Astrocyte of the spinal cord (primary cell): ENCODE data around the gene NTN4.

ENCODE experiments used
- DNase-seq: peaks from one replicate; pipeline ENCODE4 v3.0.0; 2011; ENCODE audit warnings: low read depth, low spot score
- H3K4me3 ChIP-seq: 2 replicates; pipeline ENCODE4 v1.5.1; 2011; ENCODE audit warnings: low read depth, mild to moderate bottlenecking, low read length, moderate library complexity
- CTCF ChIP-seq: IDR thresholded peaks from 2 replicates; pipeline ENCODE4 v1.5.1; 2012; ENCODE audit warnings: low read depth, mild to moderate bottlenecking, low read length, inconsistent platforms
- in situ Hi-C: cut with HindIII; loops from 2 replicates; pipeline ENCODE4 v1.10.0; 2017; ENCODE audit warnings: low sequenced_read_pairs

NTN4 gene

DNA sequence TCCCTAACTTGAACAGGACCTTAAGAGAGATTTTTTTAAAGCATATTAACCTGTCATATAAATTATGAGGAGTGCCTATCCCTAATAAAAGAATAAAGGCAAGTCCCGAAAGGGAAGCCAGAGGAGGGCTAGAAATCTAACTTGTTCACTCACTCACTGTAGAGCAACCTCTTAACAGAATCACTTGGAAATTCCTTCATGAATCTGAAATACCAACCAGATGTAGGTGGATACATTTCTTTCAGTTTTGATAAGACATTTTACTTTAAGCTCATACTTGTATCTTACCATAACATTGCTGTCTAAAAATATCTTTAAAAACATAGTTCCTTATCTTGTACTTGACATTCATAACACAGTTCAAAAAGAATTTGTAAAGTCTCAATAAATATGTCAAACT lies 25.7 kb downstream of the NTN4 start:
- in situ Hi-C loops, result no loop called here
- no peak for TF ChIP-seq CTCF
- H3K4me3 ChIP-seq, result no peak overlapping the region
- DNase-seq, result no peak

DNA sequence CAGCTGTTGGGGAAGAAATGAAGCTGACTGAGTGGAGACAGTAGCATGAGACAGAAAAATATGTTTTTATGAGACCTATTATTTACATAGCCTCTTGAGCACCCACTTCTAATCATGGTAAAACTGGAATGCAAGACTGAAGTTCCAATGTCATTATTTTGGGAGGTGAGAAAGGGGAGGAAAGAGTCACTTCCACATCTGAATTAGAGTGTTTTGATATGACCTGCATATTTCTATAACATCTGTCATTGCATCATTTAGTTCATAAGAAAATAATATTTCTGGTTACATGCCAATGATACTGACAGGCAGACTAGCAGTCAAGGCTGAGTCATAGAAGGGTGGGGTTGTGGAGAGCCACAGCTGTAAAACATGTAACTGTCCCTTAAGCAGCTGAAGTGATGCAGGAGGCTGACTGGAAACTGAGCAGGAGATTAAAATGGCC lies 26.7 kb downstream of the NTN4 start:
- DNase-seq, result peak; percentile 86
- in situ Hi-C loops, result no loop called here
- H3K4me3 ChIP-seq, result no peak overlapping the region
- TF ChIP-seq CTCF, result no peak

DNA sequence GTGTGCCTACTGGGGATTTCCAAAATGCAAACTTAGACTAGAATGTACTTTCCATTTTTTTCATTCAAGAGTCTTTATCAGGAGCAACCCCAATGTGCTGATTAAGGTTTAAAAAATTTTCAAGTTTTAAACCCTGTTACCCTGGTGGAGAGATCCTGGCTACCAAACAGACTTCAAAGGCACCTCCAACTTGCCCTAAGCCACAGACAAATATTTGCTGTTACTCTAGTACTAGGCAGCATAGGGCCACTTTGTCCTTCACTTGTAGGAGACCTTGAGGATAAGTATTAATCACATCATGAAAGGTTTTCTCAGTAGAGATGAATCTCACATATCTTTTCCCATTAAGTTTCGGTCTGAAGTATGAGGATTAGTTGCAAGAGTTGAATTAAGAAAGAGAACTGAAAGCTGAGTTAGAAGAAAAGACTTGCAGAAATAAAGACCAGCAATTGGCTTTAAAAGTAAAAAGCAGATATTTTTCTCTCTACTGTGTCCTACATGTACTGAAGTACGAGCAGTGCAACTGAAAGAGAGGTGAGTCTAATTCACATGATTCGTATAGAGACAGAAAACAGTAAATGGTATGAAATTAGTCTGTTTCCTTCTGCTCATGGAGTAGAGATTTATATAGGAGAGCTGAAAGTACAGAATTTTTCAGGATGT lies 28.3 kb downstream of the NTN4 start:
- DNase-seq, result peak; percentile 15
- in situ Hi-C loops, result no loop called here
- TF ChIP-seq CTCF, result no peak

GRCh38 chr12:95760371-95760770 lies 30.2 kb downstream of the NTN4 start:
- no peak for DNase-seq

More for the DNA sequence above, 28.3 kb downstream of the NTN4 start:
- H3K4me3 ChIP-seq, result no peak overlapping the region

DNA sequence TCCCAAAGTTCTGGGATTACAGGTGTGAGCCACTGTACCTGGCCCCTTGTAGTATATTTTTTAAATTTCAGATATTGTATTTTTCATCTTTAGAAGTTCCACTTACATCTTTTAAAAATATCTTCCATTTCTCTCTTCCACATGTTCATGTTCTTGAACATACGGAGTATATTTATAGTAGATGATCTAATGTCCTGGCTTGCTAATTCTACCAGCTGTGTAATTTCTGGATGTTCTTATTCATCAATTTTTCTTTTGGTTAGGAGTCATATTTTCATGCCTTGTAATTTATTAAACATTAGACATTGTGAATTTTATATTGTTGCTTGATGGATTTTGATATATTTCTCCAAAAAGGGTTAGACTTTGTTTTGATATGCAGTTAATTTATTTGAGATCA lies 30.8 kb downstream of the NTN4 start:
- no peak for TF ChIP-seq CTCF
- in situ Hi-C loops, result no loop called here
- DNase-seq, result no peak
- no peak overlapping the region for H3K4me3 ChIP-seq

More at GRCh38 chr12:95760371-95760770, 30.2 kb downstream of the NTN4 start:
- in situ Hi-C loops, result no loop called here
- H3K4me3 ChIP-seq, result no peak overlapping the region
- no peak for TF ChIP-seq CTCF

DNA sequence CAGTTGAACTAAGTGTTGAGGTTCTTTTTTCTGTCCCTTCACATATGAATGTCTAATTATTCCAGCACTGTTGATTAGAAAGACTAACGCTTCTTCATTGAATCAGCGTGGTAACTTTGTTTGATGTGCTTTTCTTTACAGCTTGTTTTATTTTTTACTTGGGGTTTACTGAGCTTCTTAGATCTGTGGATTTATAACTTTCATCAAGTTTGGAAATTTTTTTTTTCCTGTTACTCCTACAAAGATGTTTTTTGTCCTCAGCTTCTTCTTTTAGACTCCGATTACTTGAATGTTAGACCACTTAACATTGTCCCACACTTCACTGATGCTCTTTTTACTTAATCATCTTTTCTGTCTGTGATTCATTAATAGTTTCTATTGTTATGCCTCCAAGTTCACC lies 31.5 kb downstream of the NTN4 start:
- in situ Hi-C loops, result no loop called here
- DNase-seq, result no peak
- TF ChIP-seq CTCF, result no peak
- no peak overlapping the region for H3K4me3 ChIP-seq

GRCh38 chr12:95756362-95756761 lies 34.2 kb downstream of the NTN4 start:
- no peak for TF ChIP-seq CTCF
- H3K4me3 ChIP-seq, result no peak overlapping the region
- in situ Hi-C loops, result no loop called here
- DNase-seq, result no peak
